IPS-18c (cell line): ENCODE measurements around the gene SMYD2.

Source experiments
- H3K4me3 ChIP-seq: 2 replicates; pipeline ENCODE4 v1.7.0; 2013; ENCODE audit warnings: low read depth, mild to moderate bottlenecking, low read length, moderate library complexity; ENCODE audit not compliant: insufficient read depth
- H3K9me3 ChIP-seq: one replicate; pipeline ENCODE4 v1.6.1; 2013; ENCODE audit warnings: mild to moderate bottlenecking, low read length, moderate library complexity; ENCODE audit not compliant: control insufficient read depth, insufficient read depth

Gene SMYD2

GRCh38 chr1:214317300-214317699, 36.3 kb downstream of the SMYD2 start:
- H3K4me3 ChIP-seq = no peak overlapping the region

GRCh38 chr1:214317734-214318133, 36.8 kb downstream of the SMYD2 start:
- Histone ChIP-seq H3K4me3 (no peak overlapping the region), H3K9me3 (no peaks in the 10 kb centered on the region)

More at GRCh38 chr1:214317300-214317699, 36.3 kb downstream of the SMYD2 start:
- H3K9me3 ChIP-seq = no peaks in the 10 kb centered on the region

- H3K9me3 ChIP-seq = no peaks in the 10 kb centered on the region
- H3K4me3 ChIP-seq = no peak overlapping the region
These were observed 37.4 kb downstream of the SMYD2 start for GRCh38 chr1:214318356-214318755.

GRCh38 chr1:214318956-214319736, 38.2 kb downstream of the SMYD2 start:
- Histone ChIP-seq H3K9me3 (no peaks in the 10 kb centered on the region), H3K4me3 (no peak overlapping the region)

- Histone ChIP-seq H3K4me3 (no peak overlapping the region), H3K9me3 (no peaks in the 10 kb centered on the region)
These were observed 39.0 kb downstream of the SMYD2 start for GRCh38 chr1:214319938-214320337.

GRCh38 chr1:214321705-214322453, 40.9 kb downstream of the SMYD2 start:
- Histone ChIP-seq H3K4me3 (no peak overlapping the region), H3K9me3 (no peaks in the 10 kb centered on the region)

- Histone ChIP-seq H3K4me3 (no peak overlapping the region), H3K9me3 (no peaks in the 10 kb centered on the region)
These were observed 44.2 kb downstream of the SMYD2 start for GRCh38 chr1:214324896-214325800.

- no peak overlapping the region for H3K4me3 ChIP-seq
- no peaks in the 10 kb centered on the region for H3K9me3 ChIP-seq
These were observed 45.4 kb downstream of the SMYD2 start for GRCh38 chr1:214326406-214326805.

GRCh38 chr1:214327514-214327913, 46.6 kb downstream of the SMYD2 start:
- H3K4me3 ChIP-seq = no peak overlapping the region
- no peaks in the 10 kb centered on the region for H3K9me3 ChIP-seq

- Histone ChIP-seq H3K9me3 (no peaks in the 10 kb centered on the region), H3K4me3 (no peak overlapping the region)
These were observed 48.0 kb downstream of the SMYD2 start for GRCh38 chr1:214328770-214329469.

- H3K9me3 ChIP-seq = no peaks in the 10 kb centered on the region
- H3K4me3 ChIP-seq = no peak overlapping the region
These were observed 48.7 kb downstream of the SMYD2 start for GRCh38 chr1:214329470-214330220.

- Histone ChIP-seq H3K4me3 (no peak overlapping the region), H3K9me3 (no peaks in the 10 kb centered on the region)
These were observed 49.3 kb downstream of the SMYD2 start for GRCh38 chr1:214330222-214330621.

- Histone ChIP-seq H3K4me3 (no peak overlapping the region), H3K9me3 (no peaks in the 10 kb centered on the region)
These were observed 49.8 kb downstream of the SMYD2 start for GRCh38 chr1:214330715-214331114.

GRCh38 chr1:214331180-214331579, 50.2 kb downstream of the SMYD2 start:
- H3K4me3 ChIP-seq = no peak overlapping the region
- no peaks in the 10 kb centered on the region for H3K9me3 ChIP-seq

- Histone ChIP-seq H3K4me3 (no peak overlapping the region), H3K9me3 (no peaks in the 10 kb centered on the region)
These were observed 51.0 kb downstream of the SMYD2 start for GRCh38 chr1:214331827-214332423.
